Thyroid gland (tissue), 4 donors: ENCODE measurements around the gene DNAH14.

Source experiments
- CTCF ChIP-seq, 6 experiments: fragments of 200-600 bp in 3 of 6; fragments of 450-650 bp in 3 of 6; sonication (generic) in 3 of 6; IDR thresholded peaks; one replicate each; pipeline ENCODE4 v1.5.1; 2016 to 2019; ENCODE audit warnings: antibody characterized with exemption in 6 of 6, mild to moderate bottlenecking in 2 of 6, inconsistent platforms in 1 of 6, moderate library complexity in 1 of 6
- POLR2A ChIP-seq, 2 donors: fragments of 450-650 bp; IDR thresholded peaks; one replicate each; pipeline ENCODE4 v1.6.1; 2017; ENCODE audit warnings: antibody characterized with exemption in 2 of 2, mild to moderate bottlenecking in 2 of 2, moderate library complexity in 1 of 2

DNA sequence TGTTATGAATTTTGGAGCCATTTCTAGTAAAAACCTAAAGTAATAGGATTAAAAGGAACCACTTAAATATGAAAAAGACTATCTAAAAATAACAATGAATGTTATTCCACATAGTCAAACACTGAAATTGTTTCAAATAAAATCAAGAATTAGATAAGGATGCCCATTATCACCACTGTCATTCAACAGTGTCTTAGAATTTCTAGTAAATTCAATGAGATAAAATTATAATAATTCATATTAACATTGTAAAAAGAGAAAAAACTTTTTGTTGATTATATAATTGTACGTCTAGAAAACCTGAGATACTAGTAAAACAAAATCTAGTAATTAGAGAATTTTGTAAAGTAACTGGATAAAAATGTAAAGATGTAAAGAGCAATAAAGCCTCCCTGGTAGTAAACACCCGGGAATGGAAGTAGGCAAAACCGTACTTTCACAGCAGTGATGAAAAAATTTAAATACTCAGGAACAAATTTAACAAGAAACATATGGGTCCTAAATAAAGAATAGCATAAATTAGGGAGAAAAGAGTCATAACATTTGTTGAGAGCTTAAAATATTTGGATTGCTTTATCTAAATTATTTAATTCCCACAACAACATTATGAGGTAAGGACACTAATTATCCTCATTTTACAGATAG, 442.0 kb downstream of the DNAH14 start:
- TF ChIP-seq CTCF (IDR thresholded peaks at IDR 0.05) (no peak), POLR2A (IDR thresholded peaks at IDR 0.05) (no peak)
